VCaP (cell line): ENCODE measurements around the gene CCIN.
A peak's percentile ranks its signal among the peaks of the same experiment; 100 is the strongest.

Source experiments
- H3K27ac ChIP-seq: fragments of 450-650 bp; 2 replicates; pipeline ENCODE4 v1.5.1; 2017
- CTCF ChIP-seq: fragments of 450-650 bp; conservative IDR thresholded peaks from 2 replicates; pipeline ENCODE4 v1.5.1; 2017; ENCODE audit warnings: mild to moderate bottlenecking, moderate library complexity

CCIN gene

GRCh38 chr9:36169166-36169565 lies at the start of gene CCIN:
TSS of gene CCIN (plus strand) at chr9:36169388. CDS start at chr9:36169503, 115 bp downstream.
- no peak for TF ChIP-seq CTCF
- no peak within 1 kb of the TSS for H3K27ac ChIP-seq

GRCh38 chr9:36119476-36119875 lies 49.7 kb upstream of the CCIN start:
- no peak for TF ChIP-seq CTCF
- peak overlapping the region; percentile 53 for H3K27ac ChIP-seq

- H3K27ac ChIP-seq: 0 out of 2 replicates have a peak overlapping the region, but pooled peaks have one; percentile 53
- no peak for TF ChIP-seq CTCF
Measured at GRCh38 chr9:36120705-36121104, 48.5 kb upstream of the CCIN start.

DNA sequence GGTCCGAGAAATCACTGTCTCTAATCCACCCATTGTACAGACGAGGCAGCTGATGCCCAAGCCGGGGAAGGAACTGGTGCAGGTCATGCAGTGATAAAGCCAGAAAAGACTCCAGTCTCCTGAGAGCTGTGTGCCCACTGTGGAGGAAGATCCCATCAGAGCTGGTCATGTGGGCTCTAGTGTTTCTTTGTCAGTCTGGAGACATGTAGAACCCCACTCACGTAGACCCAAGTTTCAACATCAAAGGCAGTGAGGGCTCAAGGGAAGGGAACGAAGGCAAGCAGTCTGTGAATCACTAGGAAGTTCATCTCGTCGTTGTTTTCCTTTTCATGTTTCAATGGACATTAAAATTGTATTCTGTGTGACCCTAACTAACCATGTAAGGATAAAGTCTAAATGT lies 47.2 kb upstream of the CCIN start:
- TF ChIP-seq CTCF: no peak

GRCh38 chr9:36123515-36123914 lies 45.7 kb upstream of the CCIN start:
- TF ChIP-seq CTCF: no peak
- H3K27ac ChIP-seq: no peak overlapping the region

More for the DNA sequence above, 47.2 kb upstream of the CCIN start:
- no peak overlapping the region for H3K27ac ChIP-seq

DNA sequence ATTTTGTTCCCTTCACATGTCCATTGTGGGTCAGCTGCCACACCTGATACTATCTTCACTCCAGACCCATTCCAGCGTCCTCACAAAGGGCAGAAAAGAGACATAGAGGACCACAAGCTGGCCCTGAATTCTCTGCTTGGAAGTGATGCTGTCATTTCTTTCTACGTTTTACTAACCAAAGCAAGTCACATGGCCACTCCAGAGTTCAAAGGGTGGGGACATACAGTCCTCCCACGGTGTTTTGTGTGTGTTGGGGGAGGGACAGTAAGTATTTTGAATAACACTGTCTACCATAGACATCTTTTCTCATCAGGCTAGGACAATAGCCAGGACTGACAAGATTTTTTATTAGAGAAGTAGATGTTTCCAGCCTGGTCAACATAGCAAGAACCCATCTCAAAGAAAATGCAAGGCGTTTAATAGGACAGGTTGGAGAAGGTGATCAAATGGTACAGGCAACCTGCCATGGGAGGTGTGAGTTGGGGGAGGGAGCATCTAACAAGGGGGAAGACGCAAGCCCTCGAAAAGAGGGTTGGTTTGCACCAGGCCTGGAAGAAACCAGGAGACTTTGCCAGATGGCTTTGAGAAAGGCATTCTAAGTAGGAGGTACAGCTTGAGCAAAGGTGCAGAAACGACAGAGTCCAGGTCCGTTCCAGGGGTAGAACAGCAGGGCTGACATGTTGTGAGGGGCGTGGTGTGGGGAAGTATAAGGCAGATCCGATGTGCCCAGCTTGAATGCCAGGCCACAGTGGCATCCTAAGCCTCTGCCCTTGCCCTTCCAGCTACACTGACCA lies 43.9 kb upstream of the CCIN start:
- no peak overlapping the region for H3K27ac ChIP-seq
- TF ChIP-seq CTCF: no peak

DNA sequence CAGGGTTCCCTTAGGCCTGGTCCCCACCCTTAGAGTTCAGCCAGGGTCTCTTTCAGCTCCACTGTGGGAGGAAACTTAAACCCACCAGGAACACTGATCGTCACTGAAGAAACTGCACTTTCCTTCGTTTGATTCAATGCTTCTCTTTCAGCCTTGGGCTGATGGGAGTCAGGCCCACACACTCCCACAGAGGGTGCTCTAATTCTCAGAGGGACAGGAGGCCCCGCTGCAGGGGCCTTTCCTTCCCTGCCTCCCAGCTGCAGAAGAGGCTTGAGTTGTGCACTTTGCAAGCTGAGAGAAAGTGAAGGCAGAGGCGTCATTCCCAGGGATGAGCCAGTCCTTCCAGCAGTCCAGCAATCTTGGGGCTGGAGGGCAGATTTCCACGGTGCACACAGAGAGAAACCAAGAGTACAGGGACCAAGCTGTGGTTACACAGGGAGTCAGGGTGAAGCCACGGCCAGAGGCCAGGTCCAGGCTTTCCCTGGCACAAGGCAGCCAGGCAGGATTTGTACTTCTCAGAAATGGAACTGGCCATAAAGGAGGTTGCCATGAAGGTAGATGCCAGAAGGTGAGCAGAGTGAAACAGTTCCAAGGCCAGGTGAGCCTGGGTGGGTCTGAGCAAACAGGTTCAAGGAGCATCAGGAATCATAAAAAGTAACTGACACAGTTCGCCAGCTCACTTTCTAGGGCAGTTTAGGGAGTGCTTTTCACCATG lies 43.0 kb upstream of the CCIN start:
- TF ChIP-seq CTCF: no peak
- no peak overlapping the region for H3K27ac ChIP-seq
